22Rv1 (cell line): ENCODE measurements around the gene COL25A1.

Experiments used
- CTCF ChIP-seq: fragments of 450-650 bp; IDR thresholded peaks from 2 replicates; pipeline ENCODE4 v1.5.1; 2017; ENCODE audit warnings: mild to moderate bottlenecking
- ZFX ChIP-seq: fragments of 450-650 bp; IDR thresholded peaks from 2 replicates; pipeline ENCODE4 v1.6.1; 2017; ENCODE audit warnings: antibody characterized with exemption, borderline replicate concordance

GRCh38 chr4:108793415-108793814 is 509.0 kb downstream of the COL25A1 start:
- TF ChIP-seq CTCF, result no peak
- TF ChIP-seq ZFX, result no peak
